CD1c-positive myeloid dendritic cell (primary cell): ENCODE measurements around the gene SCGN.

Experiments
- DNase-seq: peaks from one replicate; pipeline ENCODE4 v3.0.0-alpha.2; 2016; ENCODE audit errors: extremely low spot score

SCGN gene

GRCh38 chr6:25640446-25640845 is 11.6 kb upstream of the SCGN start:
- no peak for DNase-seq

GRCh38 chr6:25640891-25641290 is 11.1 kb upstream of the SCGN start:
- no peak for DNase-seq

GRCh38 chr6:25641377-25641776 is 10.6 kb upstream of the SCGN start:
- no peak for DNase-seq

- no peak for DNase-seq
Measured at GRCh38 chr6:25641940-25642666, 9.9 kb upstream of the SCGN start.

GRCh38 chr6:25642667-25643328 is 9.2 kb upstream of the SCGN start:
- DNase-seq: no peak

- no peak for DNase-seq
Measured at GRCh38 chr6:25645916-25646315, 6.1 kb upstream of the SCGN start.

GRCh38 chr6:25649611-25650010 is 2.4 kb upstream of the SCGN start:
- no peak for DNase-seq

- DNase-seq: no peak
Measured at GRCh38 chr6:25655723-25656122, 3.7 kb downstream of the SCGN start.

- no peak for DNase-seq
Measured at GRCh38 chr6:25659633-25660368, 7.8 kb downstream of the SCGN start.

GRCh38 chr6:25660512-25660911 is 8.5 kb downstream of the SCGN start:
- no peak for DNase-seq

GRCh38 chr6:25661129-25661779 is 9.2 kb downstream of the SCGN start:
- DNase-seq: no peak

- no peak for DNase-seq
Measured at GRCh38 chr6:25665455-25665854, 13.4 kb downstream of the SCGN start.

- no peak for DNase-seq
Measured at GRCh38 chr6:25669413-25669812, 17.4 kb downstream of the SCGN start.

GRCh38 chr6:25670208-25670607 is 18.2 kb downstream of the SCGN start:
- DNase-seq: no peak

GRCh38 chr6:25670793-25671513 is 18.9 kb downstream of the SCGN start:
- DNase-seq: no peak

GRCh38 chr6:25671652-25672051 is 19.6 kb downstream of the SCGN start:
- DNase-seq: no peak

- no peak for DNase-seq
Measured at GRCh38 chr6:25675167-25675566, 23.2 kb downstream of the SCGN start.

- DNase-seq: no peak
Measured at GRCh38 chr6:25676775-25677174, 24.8 kb downstream of the SCGN start.

GRCh38 chr6:25681848-25682247 is 29.8 kb downstream of the SCGN start:
- no peak for DNase-seq

GRCh38 chr6:25682324-25682723 is 30.3 kb downstream of the SCGN start:
- no peak for DNase-seq

- DNase-seq: no peak
Measured at GRCh38 chr6:25684565-25684964, 32.5 kb downstream of the SCGN start.

- no peak for DNase-seq
Measured at GRCh38 chr6:25685251-25685650, 33.2 kb downstream of the SCGN start.
